NT2/D1 (cell line): Measurements from ENCODE around the gene POLR1D.

Experiments used
- DNase-seq: peaks from one replicate; pipeline ENCODE4 v3.0.0-alpha.2; 2011; ENCODE audit warnings: low read depth, low spot score
- H3K27me3 ChIP-seq: 2 replicates; pipeline ENCODE4 v1.6.0; 2011; ENCODE audit warnings: mild to moderate bottlenecking; ENCODE audit not compliant: insufficient read length, insufficient read depth
- H3K36me3 ChIP-seq: 2 replicates; pipeline ENCODE4 v1.6.1; 2011; ENCODE audit warnings: mild to moderate bottlenecking, low read length, mixed read lengths; ENCODE audit not compliant: insufficient read depth, insufficient read length
- H3K4me1 ChIP-seq: 2 replicates; pipeline ENCODE4 v1.5.1; 2011; ENCODE audit not compliant: insufficient read depth, insufficient read length
- H3K4me3 ChIP-seq: 2 replicates; pipeline ENCODE4 v1.5.1; 2011; ENCODE audit warnings: low read depth; ENCODE audit not compliant: insufficient read length
- H3K9ac ChIP-seq: 2 replicates; pipeline ENCODE4 v1.6.0; 2011; ENCODE audit warnings: low read depth; ENCODE audit not compliant: insufficient read length
- H3K9me3 ChIP-seq: 2 replicates; pipeline ENCODE4 v1.5.1; 2011; ENCODE audit warnings: mild to moderate bottlenecking, low read length; ENCODE audit not compliant: insufficient read depth
- SUZ12 ChIP-seq: IDR thresholded peaks from 2 replicates; pipeline ENCODE4 v1.6.1; 2011; ENCODE audit not compliant: insufficient read length, insufficient read depth; ENCODE audit errors: extremely low read depth
- YY1 ChIP-seq: IDR thresholded peaks from 2 replicates; pipeline ENCODE4 v1.6.1; 2011; ENCODE audit not compliant: insufficient read length, insufficient read depth
- ZNF274 ChIP-seq: IDR thresholded peaks from 2 replicates; pipeline ENCODE4 v1.6.1; 2011; ENCODE audit warnings: mild to moderate bottlenecking, low read depth, low read length

The POLR1D gene

GRCh38 chr13:27634231-27634630 is 12.5 kb downstream of the POLR1D start:
- Histone ChIP-seq H3K27me3 (no peaks in the 10 kb centered on the region), H3K4me3 (no peak overlapping the region), H3K4me1 (no peaks in the 10 kb centered on the region), H3K36me3 (peaks cover 7% of the 10 kb centered on the region), H3K9ac (no peak overlapping the region), H3K9me3 (no peaks in the 10 kb centered on the region)
- TF ChIP-seq ZNF274 = no peak
- TF ChIP-seq SUZ12 = no peak
- no peak for TF ChIP-seq YY1
- no peak for DNase-seq

- no peaks in the 10 kb centered on the region for H3K9me3 ChIP-seq
- H3K27me3 ChIP-seq = no peaks in the 10 kb centered on the region
- no peak for DNase-seq
- H3K4me3 ChIP-seq = no peak overlapping the region
- peaks cover 7% of the 10 kb centered on the region for H3K36me3 ChIP-seq
- H3K9ac ChIP-seq = no peak overlapping the region
- no peak for TF ChIP-seq SUZ12
- no peak for TF ChIP-seq ZNF274
- no peak for TF ChIP-seq YY1
- H3K4me1 ChIP-seq = no peaks in the 10 kb centered on the region
Measured at GRCh38 chr13:27634791-27635190, 13.1 kb downstream of the POLR1D start.

- Histone ChIP-seq H3K27me3 (no peaks in the 10 kb centered on the region), H3K9me3 (no peaks in the 10 kb centered on the region), H3K4me3 (no peak overlapping the region), H3K4me1 (no peaks in the 10 kb centered on the region), H3K9ac (no peak overlapping the region), H3K36me3 (peaks cover 7% of the 10 kb centered on the region)
- TF ChIP-seq SUZ12 (no peak), ZNF274 (no peak), YY1 (no peak)
- no peak for DNase-seq
Measured at GRCh38 chr13:27635266-27635665, 13.6 kb downstream of the POLR1D start.

- no peak overlapping the region for H3K9ac ChIP-seq
- no peaks in the 10 kb centered on the region for H3K9me3 ChIP-seq
- TF ChIP-seq YY1 (no peak), SUZ12 (no peak), ZNF274 (no peak)
- no peak for DNase-seq
- H3K36me3 ChIP-seq = peaks cover 7% of the 10 kb centered on the region
- H3K27me3 ChIP-seq = no peaks in the 10 kb centered on the region
- H3K4me1 ChIP-seq = no peaks in the 10 kb centered on the region
- no peak overlapping the region for H3K4me3 ChIP-seq
Measured at GRCh38 chr13:27636589-27637288, 15.0 kb downstream of the POLR1D start.

GRCh38 chr13:27637289-27637626 is 15.6 kb downstream of the POLR1D start:
- H3K4me1 ChIP-seq = no peaks in the 10 kb centered on the region
- H3K9me3 ChIP-seq = no peaks in the 10 kb centered on the region
- TF ChIP-seq YY1 (no peak), SUZ12 (no peak), ZNF274 (no peak)
- H3K36me3 ChIP-seq = peaks cover 7% of the 10 kb centered on the region
- DNase-seq = no peak
- H3K9ac ChIP-seq = no peak overlapping the region
- no peaks in the 10 kb centered on the region for H3K27me3 ChIP-seq
- H3K4me3 ChIP-seq = no peak overlapping the region

- H3K36me3 ChIP-seq = peaks cover 5% of the 10 kb centered on the region
- TF ChIP-seq YY1 (no peak), SUZ12 (no peak), ZNF274 (no peak)
- DNase-seq = no peak
- no peak overlapping the region for H3K4me3 ChIP-seq
- no peaks in the 10 kb centered on the region for H3K9me3 ChIP-seq
- no peaks in the 10 kb centered on the region for H3K4me1 ChIP-seq
- H3K27me3 ChIP-seq = no peaks in the 10 kb centered on the region
- no peak overlapping the region for H3K9ac ChIP-seq
Measured at GRCh38 chr13:27638001-27638400, 16.3 kb downstream of the POLR1D start.

GRCh38 chr13:27638521-27638920 is 16.8 kb downstream of the POLR1D start:
- no peak overlapping the region for H3K4me3 ChIP-seq
- no peaks in the 10 kb centered on the region for H3K4me1 ChIP-seq
- TF ChIP-seq SUZ12 = no peak
- TF ChIP-seq ZNF274 = no peak
- no peak for TF ChIP-seq YY1
- H3K9ac ChIP-seq = no peak overlapping the region
- no peaks in the 10 kb centered on the region for H3K27me3 ChIP-seq
- H3K36me3 ChIP-seq = peaks cover 2% of the 10 kb centered on the region
- no peaks in the 10 kb centered on the region for H3K9me3 ChIP-seq
- no peak for DNase-seq
